GM12801 (cell line): ENCODE data around the gene KICS2.

Experiments
- TF ChIP-seq, protein P1 (sequence below): IDR thresholded peaks from one replicate; pipeline ENCODE4 v1.5.1; 2011; ENCODE audit warnings: control low read depth; ENCODE audit not compliant: insufficient read length; ENCODE audit errors: extremely low read depth

KICS2 gene

DNA sequence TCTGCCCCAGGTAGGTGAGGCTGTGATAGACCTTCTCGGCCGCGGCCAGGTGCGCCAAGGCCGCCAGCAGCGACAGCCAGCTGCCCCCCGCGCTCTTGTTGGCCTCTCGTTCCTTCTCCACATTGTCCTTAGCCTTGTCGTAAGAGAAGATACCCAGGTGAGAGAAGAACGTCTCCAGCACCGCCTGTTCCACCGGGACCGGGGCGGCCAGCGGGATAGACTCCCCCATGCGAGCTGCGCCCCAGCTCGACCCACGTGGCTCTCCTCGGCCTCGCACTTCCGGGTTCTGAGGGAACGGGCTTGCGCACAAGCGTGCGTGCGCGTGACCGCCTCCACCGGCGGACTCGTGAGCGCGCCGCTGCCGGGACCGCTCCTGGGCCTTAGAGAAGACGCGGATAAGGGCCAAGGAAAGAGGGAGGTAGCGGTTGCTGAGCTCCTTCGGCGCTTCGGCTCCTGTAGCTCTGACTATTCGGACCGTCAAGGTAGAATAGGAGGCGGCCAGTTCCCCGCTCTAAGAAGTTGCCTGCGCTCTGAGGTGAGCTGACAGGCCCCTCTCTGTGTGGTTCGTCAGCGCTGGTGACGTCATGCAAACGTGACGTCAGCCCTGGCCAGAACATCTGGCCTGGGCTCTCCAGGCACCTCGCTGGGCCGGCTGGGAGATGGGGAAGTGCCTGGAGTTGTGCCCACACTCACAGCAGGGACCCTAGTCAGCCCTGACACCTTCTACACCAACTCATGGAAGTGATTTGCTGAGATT, at the start of gene KICS2:
TSS of gene KICS2 (minus strand) at position 288 of the 757 bp plus-strand sequence. CDS start at position 229, 59 bp downstream.
- TF ChIP-seq, protein P1, sequence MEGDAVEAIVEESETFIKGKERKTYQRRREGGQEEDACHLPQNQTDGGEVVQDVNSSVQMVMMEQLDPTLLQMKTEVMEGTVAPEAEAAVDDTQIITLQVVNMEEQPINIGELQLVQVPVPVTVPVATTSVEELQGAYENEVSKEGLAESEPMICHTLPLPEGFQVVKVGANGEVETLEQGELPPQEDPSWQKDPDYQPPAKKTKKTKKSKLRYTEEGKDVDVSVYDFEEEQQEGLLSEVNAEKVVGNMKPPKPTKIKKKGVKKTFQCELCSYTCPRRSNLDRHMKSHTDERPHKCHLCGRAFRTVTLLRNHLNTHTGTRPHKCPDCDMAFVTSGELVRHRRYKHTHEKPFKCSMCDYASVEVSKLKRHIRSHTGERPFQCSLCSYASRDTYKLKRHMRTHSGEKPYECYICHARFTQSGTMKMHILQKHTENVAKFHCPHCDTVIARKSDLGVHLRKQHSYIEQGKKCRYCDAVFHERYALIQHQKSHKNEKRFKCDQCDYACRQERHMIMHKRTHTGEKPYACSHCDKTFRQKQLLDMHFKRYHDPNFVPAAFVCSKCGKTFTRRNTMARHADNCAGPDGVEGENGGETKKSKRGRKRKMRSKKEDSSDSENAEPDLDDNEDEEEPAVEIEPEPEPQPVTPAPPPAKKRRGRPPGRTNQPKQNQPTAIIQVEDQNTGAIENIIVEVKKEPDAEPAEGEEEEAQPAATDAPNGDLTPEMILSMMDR, result no peak

DNA sequence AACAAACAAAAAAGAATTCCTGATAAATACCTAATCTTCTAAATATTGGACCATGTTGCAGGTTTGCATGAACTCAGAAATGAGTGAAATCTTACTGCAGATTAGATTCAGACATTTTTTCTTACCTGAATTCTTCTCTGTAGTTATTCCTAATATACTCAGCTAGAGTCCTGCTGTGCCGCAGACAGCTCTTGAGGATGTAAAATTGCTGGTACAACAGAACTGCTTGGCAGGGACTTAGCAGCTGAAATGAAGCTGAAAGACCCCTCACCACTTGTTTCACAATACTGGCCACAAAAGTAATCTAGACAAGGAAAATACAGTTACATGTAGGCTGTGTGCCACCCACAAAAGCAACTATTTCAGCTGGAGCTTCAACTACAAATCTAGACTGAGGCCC, 48.3 kb upstream of the KICS2 start:
- TF ChIP-seq, protein P1, result no peak

DNA sequence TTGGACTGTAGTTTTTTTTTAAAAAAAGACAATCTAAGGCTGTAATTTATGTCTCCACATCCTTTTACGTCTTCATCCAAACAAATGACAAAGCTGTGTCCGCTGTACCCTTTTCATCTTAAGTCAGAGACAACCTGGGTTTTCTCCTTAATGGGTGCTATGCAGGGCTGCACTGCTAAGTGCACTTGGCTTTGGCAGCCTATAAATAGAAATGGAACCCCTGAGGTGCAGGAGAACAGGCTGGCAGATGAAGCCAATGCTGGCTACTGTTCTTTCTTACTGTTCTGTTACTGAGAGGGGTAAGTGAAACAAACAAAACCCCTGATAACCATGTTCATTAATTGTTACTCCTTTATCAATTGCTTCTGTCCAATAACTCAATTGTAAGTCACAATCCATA, 47.1 kb upstream of the KICS2 start:
- TF ChIP-seq, protein P1, result no peak

DNA sequence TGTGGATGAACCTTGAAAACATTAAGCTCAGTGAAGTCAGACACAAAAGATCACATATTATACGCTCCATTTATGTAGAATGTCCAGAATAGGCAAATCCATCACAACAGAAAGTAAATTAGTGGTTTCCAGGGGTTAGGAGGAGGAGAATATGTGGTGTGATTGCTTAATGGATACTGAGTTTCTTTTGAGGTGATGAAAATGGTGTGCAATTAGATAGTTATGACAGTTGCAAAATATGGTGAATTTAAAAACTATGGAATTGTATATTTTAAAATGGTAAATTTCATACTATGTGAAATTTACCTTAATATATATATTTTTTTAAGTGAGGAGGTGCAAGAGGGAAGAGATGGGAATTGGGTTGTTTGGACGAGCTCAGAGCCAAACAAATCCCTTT, 46.3 kb upstream of the KICS2 start:
- TF ChIP-seq, protein P1, result no peak

DNA sequence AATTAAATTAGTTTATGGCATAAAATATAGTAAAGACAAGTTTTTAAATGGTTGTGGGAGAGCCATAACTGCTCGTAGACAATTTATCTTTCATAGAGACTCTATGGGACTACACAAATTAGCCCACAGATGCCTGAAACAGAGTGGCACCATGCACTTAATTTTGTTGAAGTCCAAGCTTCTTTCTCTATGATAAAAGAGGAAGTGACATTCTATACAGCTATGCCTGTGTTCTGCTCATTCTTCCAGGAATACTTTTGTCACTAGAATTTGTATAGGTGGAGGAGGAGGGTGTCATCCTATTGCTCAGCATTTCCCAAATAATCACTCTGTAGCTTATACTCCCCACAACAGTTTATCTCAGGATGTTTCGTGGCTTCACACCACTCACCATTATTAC, 43.7 kb upstream of the KICS2 start:
- TF ChIP-seq, protein P1, result no peak

DNA sequence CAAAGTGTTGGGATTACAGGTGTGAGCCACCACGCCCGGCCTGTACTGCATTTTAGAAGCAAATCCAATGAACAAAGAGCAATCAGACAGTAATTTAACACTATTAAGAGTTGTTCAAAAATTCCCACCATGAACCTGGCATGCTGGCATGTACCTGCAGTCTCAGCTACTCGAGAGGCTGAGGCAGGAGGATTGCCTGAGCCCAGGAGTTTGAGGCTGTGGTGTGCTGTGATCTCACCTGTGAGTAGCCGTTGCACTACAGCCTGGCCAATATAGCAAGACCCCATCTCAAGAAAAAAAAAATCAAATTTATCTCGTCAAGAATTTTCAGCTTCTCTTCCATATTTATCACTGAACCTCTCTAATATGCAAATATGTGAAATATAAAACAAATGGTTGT, 39.7 kb upstream of the KICS2 start:
- TF ChIP-seq, protein P1, result no peak

DNA sequence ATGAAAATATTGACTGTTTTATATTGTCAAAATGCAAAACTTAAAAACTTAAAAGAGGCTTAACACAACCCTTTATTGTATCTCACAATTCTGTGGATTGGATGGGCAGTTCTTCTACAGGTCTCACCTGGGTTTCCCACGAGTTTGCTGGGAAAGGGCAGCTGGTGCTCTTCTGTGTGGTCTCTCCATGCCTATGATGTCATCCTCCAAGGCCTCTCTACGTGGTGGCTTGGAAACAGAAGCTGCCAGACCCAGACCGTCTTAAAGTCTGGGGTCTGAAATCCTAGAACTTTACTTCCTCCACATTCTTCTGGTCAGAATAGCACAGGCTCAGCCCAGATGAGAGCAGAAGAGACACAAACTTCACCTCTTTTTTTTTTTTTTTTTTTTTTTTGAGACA, 36.5 kb upstream of the KICS2 start:
- TF ChIP-seq, protein P1, result no peak
